C4-2B (cell line): ENCODE results near the gene SLC6A9.

Source experiments
- H3K27ac ChIP-seq: fragments of 450-650 bp; 2 replicates; pipeline ENCODE4 v1.5.1; 2017
- ZFX ChIP-seq: fragments of 450-650 bp; IDR thresholded peaks from 2 replicates; pipeline ENCODE4 v1.6.1; 2017
- TF ChIP-seq, protein P1 (sequence below): fragments of 450-650 bp; conservative IDR thresholded peaks from 2 replicates; pipeline ENCODE4 v1.5.1; 2017; ENCODE audit warnings: mild to moderate bottlenecking

The SLC6A9 gene

DNA sequence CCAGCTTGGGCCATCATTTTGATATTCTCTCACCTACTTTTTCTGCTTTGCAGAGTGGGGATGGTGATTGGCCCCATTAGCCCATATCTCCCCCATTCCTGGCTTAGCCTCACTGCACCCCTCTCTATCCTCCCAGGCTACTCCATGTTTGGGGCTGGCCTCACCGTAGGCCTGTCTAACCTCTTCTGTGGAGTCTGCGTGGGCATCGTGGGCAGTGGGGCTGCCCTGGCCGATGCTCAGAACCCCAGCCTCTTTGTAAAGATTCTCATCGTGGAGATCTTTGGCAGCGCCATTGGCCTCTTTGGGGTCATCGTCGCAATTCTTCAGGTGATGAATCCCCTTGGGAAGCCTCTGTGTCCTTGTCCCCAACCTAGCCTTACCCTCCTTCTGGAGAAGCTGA lies 54.4 kb downstream of the SLC6A9 start:
- no peak for TF ChIP-seq ZFX
- TF ChIP-seq, protein P1, sequence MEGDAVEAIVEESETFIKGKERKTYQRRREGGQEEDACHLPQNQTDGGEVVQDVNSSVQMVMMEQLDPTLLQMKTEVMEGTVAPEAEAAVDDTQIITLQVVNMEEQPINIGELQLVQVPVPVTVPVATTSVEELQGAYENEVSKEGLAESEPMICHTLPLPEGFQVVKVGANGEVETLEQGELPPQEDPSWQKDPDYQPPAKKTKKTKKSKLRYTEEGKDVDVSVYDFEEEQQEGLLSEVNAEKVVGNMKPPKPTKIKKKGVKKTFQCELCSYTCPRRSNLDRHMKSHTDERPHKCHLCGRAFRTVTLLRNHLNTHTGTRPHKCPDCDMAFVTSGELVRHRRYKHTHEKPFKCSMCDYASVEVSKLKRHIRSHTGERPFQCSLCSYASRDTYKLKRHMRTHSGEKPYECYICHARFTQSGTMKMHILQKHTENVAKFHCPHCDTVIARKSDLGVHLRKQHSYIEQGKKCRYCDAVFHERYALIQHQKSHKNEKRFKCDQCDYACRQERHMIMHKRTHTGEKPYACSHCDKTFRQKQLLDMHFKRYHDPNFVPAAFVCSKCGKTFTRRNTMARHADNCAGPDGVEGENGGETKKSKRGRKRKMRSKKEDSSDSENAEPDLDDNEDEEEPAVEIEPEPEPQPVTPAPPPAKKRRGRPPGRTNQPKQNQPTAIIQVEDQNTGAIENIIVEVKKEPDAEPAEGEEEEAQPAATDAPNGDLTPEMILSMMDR: no peak

DNA sequence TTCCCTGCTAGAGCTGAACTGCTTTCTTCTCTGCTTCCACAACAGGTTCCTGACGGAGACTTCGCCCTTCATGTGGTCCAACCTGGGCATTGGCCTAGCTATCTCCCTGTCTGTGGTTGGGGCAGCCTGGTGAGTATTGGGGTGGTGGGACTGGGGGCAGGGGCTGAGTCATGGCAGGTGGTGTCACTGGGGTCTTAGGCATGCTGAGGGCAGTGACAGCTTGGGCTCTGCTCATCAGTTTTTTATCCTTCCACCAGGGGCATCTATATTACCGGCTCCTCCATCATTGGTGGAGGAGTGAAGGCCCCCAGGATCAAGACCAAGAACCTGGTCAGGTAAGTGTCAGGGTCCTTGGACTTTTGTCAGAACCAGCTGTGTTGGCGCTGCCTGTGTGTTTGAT lies 55.2 kb downstream of the SLC6A9 start:
- peak overlapping the region; percentile 96 for H3K27ac ChIP-seq
- TF ChIP-seq, protein P1: no peak
- no peak for TF ChIP-seq ZFX

More for the DNA sequence above, 54.4 kb downstream of the SLC6A9 start:
- H3K27ac ChIP-seq: no peak overlapping the region

DNA sequence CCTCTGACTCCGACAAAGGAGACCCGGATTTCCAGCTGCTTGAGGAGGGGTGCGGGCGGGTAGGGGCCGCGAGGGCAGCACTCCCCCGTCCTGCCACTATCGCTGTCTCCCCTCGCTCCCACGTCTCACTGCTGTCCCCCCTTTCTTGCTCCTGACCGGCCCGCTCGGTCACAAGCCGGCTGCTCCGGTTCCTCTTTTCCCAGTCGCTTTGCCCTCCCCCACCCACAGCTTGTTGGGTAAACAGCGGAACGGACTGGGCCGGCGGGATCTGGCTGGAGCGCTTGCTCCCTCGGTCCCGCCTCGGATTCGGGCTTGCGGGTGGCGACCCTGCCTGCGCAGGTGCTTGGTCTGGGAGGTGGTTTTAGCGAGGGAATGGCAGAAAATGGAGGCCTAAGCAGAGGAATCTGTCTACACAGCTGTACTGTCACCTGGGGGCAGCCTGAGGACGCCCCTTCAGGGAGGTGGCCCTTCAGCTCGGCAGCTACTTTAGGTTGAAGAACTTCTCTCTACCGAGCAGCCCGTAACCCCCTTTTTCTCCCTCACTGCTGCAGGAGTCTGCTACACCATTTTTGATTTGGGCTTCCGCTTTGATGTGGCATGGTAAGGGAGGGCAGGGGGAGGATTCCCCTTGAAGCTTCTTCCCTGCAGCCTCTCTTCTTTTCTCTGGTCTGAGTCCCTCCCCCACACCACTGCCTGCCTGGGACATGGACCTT lies 55.9 kb downstream of the SLC6A9 start:
- peak overlapping the region; percentile 96 for H3K27ac ChIP-seq
- no peak for TF ChIP-seq ZFX
- TF ChIP-seq, protein P1: no peak

DNA sequence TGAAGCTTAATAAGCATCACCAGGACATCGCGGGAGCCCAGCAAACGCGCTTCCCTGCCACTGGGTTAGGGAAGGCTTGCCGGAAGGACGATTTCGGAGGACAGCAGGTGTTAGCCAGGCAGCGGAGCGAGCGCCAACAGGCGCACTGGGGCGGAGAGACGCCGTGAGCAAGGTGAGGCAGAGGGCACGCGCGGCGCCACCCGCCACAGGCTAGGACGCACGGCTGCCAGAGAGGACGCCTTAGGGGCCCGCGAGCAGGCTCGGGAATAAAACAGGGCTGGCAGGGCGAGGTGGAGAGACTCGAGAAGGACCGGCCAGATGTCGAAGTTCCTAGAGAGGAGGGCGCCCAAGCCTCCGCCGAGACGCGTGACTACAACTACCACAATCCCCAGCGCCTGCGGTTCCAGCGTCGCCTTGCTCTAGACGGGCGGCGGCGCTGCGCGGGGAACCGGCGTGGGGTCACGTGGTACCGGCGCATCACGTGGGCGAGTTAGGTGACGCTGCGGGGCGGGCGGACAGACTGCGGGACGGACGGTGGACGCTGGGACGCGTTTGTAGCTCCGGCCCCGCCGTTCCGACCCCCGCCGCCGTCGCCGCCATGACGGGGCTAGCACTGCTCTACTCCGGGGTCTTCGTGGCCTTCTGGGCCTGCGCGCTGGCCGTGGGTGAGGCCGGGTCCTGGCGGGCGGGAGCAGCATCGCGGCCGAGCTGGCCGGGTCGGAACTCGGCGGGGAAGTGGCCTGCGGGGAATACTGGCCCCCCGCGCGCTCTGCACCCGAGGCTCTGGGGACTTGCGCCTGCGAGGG lies 56.6 kb downstream of the SLC6A9 start, which contains the start of gene ATP6V0B:
ATP6V0B (plus strand) TSS at position 518 of the 806 bp plus-strand sequence; CDS start at position 599, 81 bp downstream.
- peak; percentile 69; the same call in 1 of the 2 replicates for TF ChIP-seq ZFX
- TF ChIP-seq, protein P1: no peak; the same call in 1 of the 2 replicates
- H3K27ac ChIP-seq: peak within 1 kb of the TSS; percentile 96

DNA sequence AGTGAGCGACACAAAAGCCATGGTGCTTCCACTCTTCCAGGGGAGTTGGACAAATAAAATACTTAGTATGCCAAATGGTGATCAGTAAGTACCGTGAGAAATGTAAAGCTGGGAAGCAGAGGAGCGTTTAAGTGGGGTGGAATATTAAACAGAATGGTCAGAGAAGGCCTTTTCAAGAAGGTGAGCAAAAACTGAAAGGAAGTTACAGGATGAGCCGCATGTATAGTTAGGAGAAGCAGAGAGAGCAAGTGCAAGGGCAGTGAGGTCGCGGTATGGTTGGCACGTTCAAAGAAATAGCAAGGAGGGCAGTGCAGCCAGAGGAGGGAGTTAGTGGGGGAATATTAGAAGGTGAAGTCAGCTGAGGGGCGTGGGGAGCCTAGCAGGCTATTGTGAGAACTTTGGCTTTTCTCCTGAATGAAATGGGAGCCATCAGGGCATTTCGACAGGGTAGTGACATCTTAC lies 57.2 kb downstream of the SLC6A9 start:
- peak overlapping the region; percentile 96 for H3K27ac ChIP-seq

DNA sequence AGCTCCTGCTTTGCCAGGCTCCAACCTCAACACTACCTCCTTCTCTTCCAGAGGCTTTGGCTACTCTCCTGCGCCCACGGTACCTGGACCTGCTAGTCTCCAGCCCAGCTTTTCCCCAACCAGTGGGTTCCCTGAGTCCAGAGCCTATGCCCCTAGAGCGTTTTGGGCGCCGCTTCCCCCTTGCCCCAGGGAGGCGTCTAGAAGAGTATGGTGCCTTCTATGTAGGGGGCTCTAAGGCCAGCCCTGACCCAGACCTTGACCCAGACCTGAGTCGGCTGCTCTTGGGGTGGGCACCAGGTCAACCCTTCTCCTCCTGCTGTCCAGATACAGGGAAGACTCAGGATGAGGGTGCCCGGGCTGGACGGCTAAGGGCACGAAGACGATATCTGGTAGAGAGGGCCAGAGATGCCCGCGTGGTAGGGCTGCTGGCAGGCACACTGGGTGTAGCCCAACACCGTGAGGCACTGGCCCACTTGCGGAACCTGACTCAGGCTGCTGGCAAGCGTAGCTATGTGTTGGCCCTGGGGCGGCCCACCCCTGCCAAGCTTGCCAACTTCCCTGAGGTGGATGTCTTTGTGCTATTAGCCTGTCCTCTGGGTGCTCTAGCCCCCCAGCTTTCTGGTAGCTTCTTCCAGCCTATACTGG lies 59.8 kb downstream of the SLC6A9 start:
- TF ChIP-seq, protein P1: no peak
- TF ChIP-seq ZFX: no peak

More for the DNA sequence above, 57.2 kb downstream of the SLC6A9 start:
- TF ChIP-seq ZFX: no peak
- TF ChIP-seq, protein P1: no peak

More for the DNA sequence above, 59.8 kb downstream of the SLC6A9 start:
- no peak overlapping the region for H3K27ac ChIP-seq
